Posterior vena cava (tissue), 2 donors: ENCODE results near the gene ZNF275. TPM values are rescaled to one million over a fixed set of nuclear protein-coding genes. Genes with fewer than 3 reads are reported as not detected.
"Not testable (repeated sequence)": the region's sequence is repeated elsewhere in the genome, so short reads cannot be mapped to it uniquely, and the experiment has no call there.

ENCODE experiments used
- DNase-seq: peaks from one replicate; pipeline ENCODE4 v3.0.0-alpha.2; 2020; ENCODE audit warnings: low spot score
- intact Hi-C, 2 donors: fragments of 100-400 bp; cut with DNase I; formaldehyde crosslinking; loops; one replicate each; pipeline versions ENCODE4 v1.14.1 to v1.14.2; 2022 to 2023
- total RNA-seq, 2 donors: library from RNA; stranded (reverse); fragmentation: NEBNext Ultra II Directional; extraction: Animal tissue kit (Norgen Biotek cat#: 25700); gene quantifications; one replicate each; pipeline ENCODE4 v1.2.1, GENCODE V29; 2021
- donor health status: DM: yes; HTN: yes; CAD: no.
- donor health status: DM: yes; HTN: yes; CAD: no.

Gene ZNF275
- total RNA-seq, 2 donors from 2014 or later: 9.9 to 10.8 TPM

DNA sequence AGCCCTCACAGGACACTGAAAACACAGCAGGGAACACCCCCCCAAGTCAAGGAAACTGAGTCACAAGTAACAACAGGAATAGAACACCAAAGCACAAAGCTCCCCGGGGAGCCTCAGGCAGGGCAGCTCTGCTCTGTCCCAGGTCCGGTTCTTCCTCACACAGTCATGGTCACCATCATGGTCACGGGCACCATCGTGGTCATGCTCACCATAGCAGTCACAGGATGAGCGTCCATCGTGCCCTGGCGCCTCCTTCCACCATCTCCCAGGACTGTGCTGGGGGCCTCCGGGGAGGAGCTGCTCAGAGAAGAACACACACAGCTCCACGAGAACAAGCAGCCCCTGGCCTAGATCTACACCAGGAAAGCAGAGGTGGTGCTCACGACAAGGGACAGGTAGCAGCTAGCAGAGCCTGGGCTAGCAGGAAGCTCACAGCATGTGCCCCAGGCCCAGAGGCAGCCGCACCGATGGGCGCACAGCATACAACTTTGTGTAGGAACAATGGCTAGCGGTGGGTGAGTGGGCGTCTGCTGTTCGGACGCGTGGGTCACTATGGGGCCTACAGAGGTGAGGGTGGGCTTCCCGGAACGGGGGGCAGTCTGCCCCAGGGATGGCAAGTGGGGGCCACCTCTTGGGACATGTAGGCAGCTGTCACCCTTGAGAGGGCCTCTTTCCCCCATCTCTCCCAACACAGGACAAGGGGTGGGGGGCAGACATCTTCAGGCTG is 15.8 kb upstream of the ZNF275 start:
- no peak for DNase-seq
- intact Hi-C loops: no loop called here

DNA sequence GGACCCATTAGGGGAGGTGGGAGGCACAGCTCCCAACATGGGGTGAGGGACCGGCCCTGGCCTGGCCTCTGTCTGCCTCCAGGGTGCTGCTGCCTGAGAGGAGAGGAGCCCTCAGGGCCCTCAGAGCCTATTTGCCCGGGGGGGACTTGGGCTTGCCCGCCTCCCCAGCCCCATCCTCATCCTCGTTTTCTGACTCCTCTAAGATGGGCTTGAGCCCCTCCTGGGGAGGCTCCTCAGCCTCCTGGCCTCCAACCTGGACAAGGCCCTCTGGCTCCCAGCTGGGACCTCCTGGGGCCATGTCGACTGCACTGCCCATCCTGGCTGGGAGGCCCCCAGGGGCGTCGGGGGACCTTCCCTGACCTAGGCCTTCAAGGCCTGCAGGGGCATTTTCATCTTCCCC is 15.1 kb upstream of the ZNF275 start:
- intact Hi-C loops: no loop called here

DNA sequence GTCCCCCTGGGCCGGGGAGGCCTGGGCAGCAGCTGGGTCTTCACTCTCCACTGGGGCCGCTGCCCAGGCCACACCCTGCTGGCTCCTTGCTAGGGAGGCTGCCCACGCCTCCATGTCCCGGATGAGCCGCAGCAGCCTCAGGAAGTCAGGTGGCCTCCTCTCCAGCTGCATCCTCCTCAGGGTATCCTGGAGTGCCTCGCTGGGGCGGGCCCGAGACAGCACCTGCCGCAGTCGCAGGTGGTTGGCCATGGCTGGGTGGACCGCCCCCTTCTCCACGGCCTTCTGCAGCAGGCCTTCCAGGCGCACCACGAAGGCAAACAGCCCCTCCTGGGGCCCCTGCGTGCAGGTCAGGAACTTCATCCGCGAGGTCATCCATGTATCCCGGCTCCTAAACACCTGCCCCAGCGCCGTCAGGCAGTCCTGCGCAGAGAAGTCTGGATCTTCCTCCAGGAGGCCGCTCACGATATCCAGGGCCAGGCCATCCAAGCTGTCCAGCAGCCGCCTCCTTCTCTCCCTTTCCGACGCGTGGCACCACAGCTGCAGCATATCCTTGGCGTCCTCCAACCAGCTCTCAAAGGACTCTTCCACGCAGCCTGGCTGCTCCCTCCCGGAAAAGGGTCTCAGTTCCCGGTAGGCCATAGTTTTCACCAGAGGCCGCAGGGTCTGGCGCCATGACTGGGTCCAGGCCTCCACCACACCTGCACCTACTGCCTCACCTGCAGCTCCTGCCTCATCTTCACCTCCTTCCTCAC is 14.5 kb upstream of the ZNF275 start:
- intact Hi-C loops: no loop called here
- DNase-seq: no peak

More for the DNA sequence above, 15.1 kb upstream of the ZNF275 start:
- DNase-seq: no peak

DNA sequence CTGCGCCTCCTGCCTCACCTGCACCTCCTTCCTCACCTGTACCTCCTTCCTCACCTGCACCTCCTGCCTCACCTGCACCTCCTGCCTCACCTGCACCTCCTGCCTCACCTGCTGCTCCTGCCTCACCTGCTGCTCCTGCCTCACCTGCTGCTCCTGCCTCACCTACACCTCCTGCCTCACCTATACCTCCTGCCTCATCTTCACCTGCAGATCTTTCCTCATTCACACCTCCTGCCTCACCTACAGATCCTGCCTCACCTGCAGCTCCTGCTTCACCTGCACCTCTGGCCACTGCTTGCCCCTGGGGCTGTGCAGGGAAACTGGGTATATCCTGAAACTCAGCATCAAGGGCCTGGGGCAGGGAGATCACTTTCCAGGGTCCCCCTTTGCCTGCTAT is 13.9 kb upstream of the ZNF275 start:
- intact Hi-C loops: not testable (repeated sequence)

DNA sequence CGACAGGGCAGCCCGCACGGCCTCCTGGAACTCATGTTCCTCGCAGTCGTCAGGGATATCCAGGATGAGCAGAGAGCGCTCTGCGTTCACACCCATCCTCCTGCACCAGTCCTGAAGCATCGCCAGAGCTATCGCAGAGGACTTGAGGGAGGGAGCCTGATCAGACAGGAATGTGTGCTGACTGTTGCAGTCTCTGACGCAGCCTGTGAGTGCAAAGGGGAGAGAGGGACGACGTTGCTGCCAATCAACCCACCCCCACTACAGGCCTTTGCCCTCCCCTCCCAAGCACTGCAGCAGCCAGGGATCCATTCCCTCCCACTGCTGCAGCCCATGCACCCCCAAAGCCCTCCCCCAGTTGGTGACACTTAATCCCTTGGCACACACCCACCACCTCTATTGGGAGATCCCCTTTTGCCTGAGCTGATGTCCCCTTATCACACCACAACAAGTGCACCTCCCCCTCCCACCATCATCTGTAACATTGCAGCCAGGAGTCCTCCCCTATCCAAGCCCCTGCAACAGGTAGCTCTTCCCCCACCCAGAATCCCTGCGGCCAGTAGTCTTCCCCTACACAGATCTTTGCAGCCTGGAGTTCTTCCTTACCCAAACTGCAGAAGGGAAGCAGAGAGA is 13.3 kb upstream of the ZNF275 start:
- intact Hi-C loops: no loop called here
- DNase-seq: no peak

More for the DNA sequence above, 13.9 kb upstream of the ZNF275 start:
- not testable (repeated sequence) for DNase-seq

DNA sequence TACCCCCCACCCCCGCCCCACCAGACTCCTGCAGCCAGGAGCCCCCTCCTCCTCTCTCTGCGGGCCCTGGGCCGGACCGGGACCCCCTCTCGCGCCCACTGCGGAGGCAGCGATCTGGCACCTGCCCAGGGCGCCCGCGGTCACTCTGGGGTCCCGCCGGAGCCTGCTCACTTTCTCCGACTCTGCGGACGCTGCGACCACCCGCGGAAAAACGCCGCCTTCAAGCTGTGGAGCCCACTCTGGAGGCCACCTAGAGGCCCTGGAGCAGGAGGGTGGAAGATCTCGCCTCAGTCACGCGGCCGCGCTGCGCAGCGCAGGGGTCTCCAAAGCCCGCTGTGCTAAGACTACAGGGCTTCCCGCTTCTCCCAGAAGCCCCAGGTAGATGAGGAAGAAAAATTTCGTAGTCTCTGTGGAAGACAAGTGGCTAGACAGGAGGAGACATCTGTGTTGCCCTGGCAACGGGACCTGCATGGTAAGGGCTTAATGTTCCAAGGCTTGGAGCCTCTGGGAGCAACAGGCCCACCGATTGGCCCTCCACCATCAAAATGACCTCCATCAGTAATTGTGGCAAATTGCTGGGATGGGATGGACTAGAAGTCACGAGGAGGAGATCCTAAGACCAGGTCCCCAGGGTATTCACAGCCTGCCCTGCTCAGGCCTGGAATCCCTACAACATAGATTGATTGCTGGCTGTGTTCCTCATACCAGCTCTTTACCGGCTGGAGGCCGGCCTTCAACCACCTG is 12.4 kb upstream of the ZNF275 start, which contains the start of gene PNMA6F:
Gene PNMA6F (minus strand): TSS at position 387 of the 744 bp plus-strand sequence. CDS start 1,093 bp downstream, outside the sequence.
- intact Hi-C loops: no loop called here
- no peak for DNase-seq

DNA sequence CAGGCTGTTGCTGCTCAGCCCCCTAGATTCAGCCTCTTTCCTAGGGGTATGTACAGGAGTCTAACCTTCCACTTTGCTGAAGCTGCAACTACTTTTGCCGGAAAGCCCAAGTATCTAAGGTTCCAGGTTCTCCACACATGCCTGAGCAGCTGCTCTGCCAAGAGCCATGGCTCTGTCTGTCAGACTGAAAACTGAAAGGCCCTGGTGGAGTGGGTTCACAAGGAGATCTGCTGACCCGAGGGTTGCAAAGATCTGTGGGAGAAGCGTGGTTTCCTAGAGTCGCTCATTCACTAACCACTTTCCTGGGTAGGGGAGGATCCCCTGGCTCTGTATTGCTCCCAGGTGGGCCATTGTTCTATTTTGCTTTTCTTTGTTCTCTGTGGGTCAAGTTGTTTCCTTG is 6.4 kb upstream of the ZNF275 start:
- intact Hi-C loops: no loop called here
- no peak for DNase-seq

DNA sequence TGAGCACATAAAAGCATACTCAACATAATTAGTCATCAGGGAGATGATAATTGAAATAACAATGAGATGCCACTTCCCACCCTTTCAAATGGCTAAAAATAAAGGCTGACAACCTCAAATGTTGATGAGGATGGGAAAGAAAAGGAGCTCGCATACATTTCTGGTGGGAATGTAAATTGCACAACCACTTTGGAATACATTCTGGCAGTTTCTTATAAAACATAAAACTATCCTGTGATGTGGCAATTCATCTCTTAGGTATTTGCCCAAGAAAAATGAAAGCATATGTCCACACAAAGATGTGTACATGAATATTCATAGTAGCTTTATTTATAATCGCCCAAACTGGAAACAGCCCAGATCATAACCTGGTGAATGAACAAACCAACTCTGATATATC is 687 bp upstream of the ZNF275 start:
- intact Hi-C loops: no loop called here
- no peak for DNase-seq

DNA sequence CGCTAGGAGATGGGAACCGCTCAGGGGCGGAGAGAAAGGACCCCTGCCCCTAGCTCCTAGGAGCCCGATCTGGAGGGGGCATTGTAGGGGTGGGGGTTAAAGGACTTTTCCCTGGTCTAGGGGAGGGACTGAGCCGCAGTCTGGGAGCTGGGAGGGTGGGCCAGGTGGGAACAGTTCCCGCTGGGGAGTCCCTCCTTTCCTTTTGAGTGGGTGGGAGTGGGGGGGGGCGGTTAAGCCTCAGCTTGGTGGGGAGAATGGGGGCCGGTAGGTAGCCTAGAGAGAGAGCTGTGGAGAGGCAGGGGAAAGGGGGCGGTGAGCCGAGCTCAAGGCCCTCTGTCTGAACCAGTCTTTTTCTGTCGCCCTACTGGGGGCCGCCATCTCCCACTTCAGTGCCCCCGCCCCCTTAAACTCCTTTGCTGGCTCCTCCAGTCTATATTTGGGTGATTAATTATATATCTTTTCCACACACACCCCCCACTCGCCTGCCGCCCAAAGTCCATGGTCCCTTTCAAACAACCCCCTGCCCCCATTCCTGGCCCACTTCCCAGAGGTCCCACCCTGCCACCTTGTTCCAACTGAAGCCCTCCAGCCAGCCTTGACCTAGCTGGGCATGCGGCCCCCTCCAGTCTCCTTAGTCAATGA is 822 bp downstream of the ZNF275 start:
- no peak for DNase-seq
- intact Hi-C loops: no loop called here

DNA sequence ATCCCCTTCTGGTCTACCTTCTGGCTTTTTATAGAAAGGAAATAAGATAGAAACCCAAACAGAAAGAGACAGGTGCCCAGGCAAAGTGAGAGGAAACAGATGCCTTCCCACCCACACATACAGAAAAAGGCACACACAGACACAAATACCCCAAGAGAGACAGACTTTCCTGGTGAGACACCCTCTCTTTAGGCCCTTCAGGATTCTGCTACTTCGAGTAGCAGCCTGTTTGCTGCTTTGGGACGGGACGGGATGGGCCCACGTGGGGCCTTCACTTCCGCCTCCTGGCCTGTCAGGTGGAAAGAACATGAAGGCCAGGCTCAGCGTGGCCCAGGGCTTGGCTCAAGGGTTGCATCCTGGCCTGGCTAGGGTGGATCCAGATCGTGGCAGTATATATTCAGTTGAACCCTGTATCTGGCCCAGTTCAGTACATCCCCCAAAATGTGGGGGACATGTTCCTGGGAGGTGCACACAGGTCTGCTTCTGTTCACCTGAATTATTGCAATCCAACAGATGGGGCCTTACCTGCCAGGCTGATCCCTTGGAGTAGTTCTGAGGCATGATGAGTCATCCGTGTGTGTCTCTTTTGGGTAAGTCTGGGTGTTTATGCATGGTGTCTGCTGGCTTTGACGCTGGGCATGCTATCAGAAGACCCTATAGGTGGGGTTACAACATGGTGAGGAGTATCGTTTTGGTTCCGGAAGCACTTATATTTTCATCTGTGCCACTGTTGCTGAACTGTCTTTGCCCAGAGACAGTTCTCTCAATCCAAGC is 2.4 kb downstream of the ZNF275 start:
- intact Hi-C loops: no loop called here
- DNase-seq: no peak

DNA sequence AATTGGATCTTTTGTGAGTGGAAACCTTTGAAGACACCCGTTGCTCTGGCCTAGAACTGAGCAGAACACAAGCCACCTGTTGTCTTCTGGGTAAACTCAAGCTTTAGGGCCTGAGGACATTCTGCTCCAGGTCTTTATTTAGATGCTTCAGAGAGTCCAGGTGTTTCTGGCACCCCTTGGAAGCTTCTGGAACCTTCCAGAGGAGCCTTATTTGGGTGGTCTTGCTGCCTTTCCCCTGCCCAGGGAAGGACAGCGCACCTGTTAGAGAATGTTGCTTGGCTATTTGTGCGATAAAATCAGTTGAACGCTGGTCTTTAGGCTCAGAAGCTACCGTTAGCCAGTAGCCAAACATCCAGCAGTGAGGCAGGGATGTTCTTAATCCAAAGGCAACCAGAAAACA is 3.0 kb downstream of the ZNF275 start:
- intact Hi-C loops: no loop called here

DNA sequence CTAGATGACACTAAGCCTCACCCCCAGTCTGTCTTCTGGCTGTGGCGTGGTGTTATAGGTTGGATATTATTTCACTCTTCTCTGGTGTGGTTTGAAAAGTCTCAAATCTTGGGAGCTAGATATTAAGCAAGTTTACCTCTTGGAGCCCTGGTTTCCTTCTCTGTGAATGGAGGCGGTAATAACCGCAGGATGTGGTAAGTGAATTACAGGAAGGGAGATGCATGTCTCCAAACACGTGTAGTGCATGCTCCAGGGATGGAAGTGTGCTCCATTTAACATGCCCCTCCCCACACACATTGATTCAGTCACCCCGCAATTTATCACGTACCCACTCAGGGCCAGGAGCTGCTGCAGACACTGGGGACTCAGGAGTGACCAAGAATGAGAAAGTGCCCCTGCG is 4.9 kb downstream of the ZNF275 start:
- no peak for DNase-seq
- intact Hi-C loops: no loop called here

More for the DNA sequence above, 3.0 kb downstream of the ZNF275 start:
- DNase-seq: no peak

DNA sequence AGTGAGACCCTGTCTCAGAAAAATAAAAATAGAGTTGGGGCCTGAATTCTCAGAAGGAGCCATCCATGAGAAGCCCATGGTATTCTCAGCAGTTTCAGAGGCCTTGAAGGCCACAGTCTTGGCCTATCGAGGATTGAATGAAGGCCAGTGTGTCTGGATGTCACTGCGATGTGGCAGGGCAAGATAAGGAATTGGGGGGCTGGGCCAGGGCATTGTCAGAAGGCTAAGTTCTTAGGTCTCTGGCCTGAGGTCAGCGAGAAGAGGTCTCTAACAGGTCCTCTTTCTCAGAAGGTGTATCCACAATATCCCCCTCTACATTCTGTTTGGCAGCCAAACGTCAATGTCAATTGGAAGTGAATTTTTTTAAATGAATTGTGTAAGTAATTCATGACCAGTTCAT is 5.7 kb downstream of the ZNF275 start:
- DNase-seq: no peak
- intact Hi-C loops: no loop called here

DNA sequence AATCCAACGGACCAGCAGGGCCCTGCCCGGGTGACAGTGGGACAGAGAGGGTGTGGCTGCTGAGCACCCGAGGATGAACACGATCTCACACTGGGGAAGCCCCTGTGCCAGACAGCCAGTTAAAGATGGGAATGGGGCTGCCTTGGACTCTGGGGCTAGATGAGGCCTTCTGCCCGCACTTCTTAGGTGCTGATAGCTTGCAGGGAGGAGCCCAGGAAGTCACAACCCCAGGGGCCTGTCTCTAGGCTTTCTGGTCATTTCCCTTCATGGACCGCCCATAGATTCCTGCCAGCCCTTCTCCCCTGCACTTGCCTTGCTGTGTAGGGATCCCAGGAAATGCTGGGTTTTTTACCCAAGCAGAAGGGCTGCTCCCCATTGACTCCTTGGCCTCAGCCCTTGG is 6.2 kb downstream of the ZNF275 start:
- DNase-seq: no peak
- intact Hi-C loops: no loop called here

DNA sequence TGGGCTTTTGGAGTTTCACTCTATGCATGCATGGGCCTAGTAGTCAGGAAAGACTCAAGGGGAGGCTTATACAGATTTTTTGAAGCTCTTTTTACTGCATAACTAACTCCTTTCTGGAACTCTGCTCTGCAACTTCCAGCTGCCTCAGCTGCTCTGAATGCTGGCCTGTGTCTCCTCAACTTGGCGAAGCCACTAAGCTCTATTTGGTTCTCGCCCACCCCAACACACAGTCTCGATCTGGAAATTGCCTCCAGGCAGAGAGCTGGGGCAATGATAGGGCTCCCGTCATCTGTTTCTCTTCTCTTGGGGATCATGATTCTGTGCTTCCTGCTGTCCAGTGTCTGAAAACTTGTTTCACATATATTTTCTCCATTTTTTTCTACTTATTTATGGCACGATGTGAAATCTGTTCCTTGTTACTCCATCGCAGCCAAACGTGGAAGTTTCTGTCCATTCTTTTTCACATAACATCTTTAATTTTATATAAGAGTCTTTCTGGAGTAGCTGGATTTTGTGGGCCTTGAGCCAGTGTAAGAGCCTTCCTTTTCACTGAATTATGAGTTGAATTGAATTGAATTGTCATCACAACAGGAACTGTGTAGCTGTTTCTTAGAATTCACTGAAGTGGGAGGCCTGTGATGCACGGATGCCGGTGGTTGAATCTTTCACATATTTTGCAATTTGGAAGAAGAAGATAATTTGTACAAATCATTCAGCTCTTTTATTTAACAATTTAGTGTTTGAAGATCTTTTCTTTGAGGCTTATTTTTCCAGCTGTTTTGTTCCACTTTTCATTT is 9.0 kb downstream of the ZNF275 start:
- no peak for DNase-seq
- intact Hi-C loops: no loop called here

DNA sequence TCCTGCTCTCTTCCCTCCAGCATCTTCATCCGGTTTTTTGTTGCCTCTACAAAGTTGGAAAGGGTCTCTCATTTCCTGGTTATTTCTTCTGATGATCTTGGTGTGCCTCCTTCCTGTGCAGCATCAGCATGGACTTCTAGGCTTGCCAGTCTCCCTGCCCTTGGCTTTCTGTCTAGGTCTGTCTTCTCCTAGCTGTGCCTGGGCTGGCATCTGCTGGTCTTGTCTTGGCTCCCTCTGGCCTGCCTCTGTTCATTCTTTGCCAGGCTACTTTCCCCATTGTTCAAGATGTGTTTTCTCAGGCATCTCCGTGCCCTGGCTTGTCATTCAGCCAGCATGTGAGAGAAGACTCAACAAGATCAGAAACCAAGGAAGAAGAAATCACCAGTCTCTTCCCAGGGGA is 9.7 kb downstream of the ZNF275 start:
- intact Hi-C loops: no loop called here
- no peak for DNase-seq

DNA sequence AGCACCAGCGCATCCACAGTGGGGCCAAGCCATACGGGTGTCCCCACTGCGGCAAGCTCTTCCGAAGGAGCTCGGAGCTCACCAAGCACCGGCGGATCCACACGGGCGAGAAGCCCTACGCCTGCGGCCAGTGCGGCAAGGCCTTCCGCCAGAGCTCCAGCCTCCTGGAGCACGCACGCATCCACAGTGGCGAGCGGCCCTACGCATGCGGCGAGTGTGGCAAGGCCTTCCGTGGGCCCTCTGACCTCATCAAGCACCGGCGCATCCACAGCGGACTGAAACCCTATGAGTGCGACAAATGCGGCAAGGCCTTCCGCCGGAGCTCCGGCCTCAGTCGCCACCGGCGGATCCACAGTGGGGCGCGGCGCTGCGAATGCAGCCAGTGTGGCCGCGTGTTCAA is 13.6 kb downstream of the ZNF275 start:
- intact Hi-C loops: no loop called here

DNA sequence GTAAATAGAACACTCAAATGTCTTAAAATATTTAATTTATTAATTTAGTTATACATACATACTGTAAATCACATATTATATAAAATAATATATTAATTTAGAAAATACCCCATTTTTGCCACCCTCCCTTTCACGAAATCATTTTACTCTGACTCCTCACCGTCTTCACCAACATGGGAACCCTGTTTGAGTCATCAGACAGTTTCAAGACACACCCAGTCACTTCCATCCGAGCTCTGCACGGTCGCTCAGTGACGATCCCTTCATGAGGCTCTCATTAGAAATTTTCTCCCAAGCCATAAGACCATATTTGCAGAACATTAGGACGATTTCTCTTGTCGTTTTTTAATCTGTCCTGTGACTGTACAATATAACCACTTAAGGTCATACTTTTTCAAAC is 14.5 kb downstream of the ZNF275 start:
- DNase-seq: no peak
- intact Hi-C loops: no loop called here

More for the DNA sequence above, 13.6 kb downstream of the ZNF275 start:
- DNase-seq: no peak
